ENCODE measurements around the gene FREM2. TPM values are rescaled to one million over a fixed set of nuclear protein-coding genes. Genes with fewer than 3 reads are reported as not detected.

The FREM2 gene
- total and polyA plus RNA-seq, 9 of the 15 experiments (the other 6 are each of a cell fraction or from before 2014, with no cell fraction given): under 0.01 to 0.02 TPM; not detected in 7

GRCh38 chr13:38657191-38657590 is 29.7 kb upstream of the FREM2 start:
- Histone ChIP-seq H3K4me2 (ENCODE audit: insufficient read depth, low read length) (no peak overlapping the region), H3K9me3 (replicated peaks; ENCODE audit: control insufficient read depth, insufficient read depth, low read depth, low read length) (no peaks in the 10 kb centered on the region), H4K20me1 (replicated peaks; ENCODE audit: control insufficient read depth, insufficient read depth, low read length) (no peaks in the 10 kb centered on the region), H3K4me1 (replicated peaks in 1 of 2; ENCODE audit: control insufficient read depth in 2 of 2, insufficient read depth in 2 of 2, low read length in 2 of 2) (no peaks in the 10 kb centered on the region), H3K9me1 (ENCODE audit: control insufficient read depth, insufficient read depth, low read length) (no peaks in the 10 kb centered on the region), H3K27ac (ENCODE audit: extremely low read depth, low read depth, low read length) (no peak overlapping the region), H3K27me3 (ENCODE audit: control insufficient read depth in 2 of 2, insufficient read depth in 2 of 2, low read length in 2 of 2) (no peaks in the 10 kb centered on the region), H2AFZ (ENCODE audit: low read depth, low read length) (no peak overlapping the region), H3K36me3 (ENCODE audit: control insufficient read depth, insufficient read depth, low read length) (no peaks in the 10 kb centered on the region), H3K79me2 (ENCODE audit: control insufficient read depth, insufficient read depth, low read length) (no peaks in the 10 kb centered on the region), H3K9ac (ENCODE audit: insufficient read depth in 1 of 2, low read depth in 2 of 2, low read length in 2 of 2) (no peak overlapping the region), H3K4me3 (no peak overlapping the region)
- intact Hi-C loops (cut with micrococcal nuclease): no loop called here
- no peak for ATAC-seq
- WGBS (ENCODE audit: insufficient coverage, low coverage, missing lambda C conversion rate): no CpG with 5 or more reads among the region's 1 CpG
- no TSS peak for BruUV-seq (replicated peaks)
- in situ Hi-C loops (cut with MboI): no loop called here
- DNase-seq (ENCODE audit: extremely low read depth in 1 of 4, low spot score in 3 of 4): no peak
- ChIA-PET POLR2A (no interaction called here), CTCF (ENCODE audit: low intra/inter-chr PET ratio) (no interaction called here)
- FAIRE-seq: no peak
- TF ChIP-seq STAT5A (IDR thresholded peaks at IDR 0.05; ENCODE audit: borderline replicate concordance, low read length): no peak
- no peak for TF ChIP-seq NELFE (IDR thresholded peaks at IDR 0.05; ENCODE audit: insufficient read depth, insufficient read length)
- no peak for TF ChIP-seq SNIP1 (IDR thresholded peaks at IDR 0.05; ENCODE audit: low read depth)
- TF ChIP-seq, protein P1, sequence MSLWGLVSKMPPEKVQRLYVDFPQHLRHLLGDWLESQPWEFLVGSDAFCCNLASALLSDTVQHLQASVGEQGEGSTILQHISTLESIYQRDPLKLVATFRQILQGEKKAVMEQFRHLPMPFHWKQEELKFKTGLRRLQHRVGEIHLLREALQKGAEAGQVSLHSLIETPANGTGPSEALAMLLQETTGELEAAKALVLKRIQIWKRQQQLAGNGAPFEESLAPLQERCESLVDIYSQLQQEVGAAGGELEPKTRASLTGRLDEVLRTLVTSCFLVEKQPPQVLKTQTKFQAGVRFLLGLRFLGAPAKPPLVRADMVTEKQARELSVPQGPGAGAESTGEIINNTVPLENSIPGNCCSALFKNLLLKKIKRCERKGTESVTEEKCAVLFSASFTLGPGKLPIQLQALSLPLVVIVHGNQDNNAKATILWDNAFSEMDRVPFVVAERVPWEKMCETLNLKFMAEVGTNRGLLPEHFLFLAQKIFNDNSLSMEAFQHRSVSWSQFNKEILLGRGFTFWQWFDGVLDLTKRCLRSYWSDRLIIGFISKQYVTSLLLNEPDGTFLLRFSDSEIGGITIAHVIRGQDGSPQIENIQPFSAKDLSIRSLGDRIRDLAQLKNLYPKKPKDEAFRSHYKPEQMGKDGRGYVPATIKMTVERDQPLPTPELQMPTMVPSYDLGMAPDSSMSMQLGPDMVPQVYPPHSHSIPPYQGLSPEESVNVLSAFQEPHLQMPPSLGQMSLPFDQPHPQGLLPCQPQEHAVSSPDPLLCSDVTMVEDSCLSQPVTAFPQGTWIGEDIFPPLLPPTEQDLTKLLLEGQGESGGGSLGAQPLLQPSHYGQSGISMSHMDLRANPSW (CRISPR knock-in tag; IDR thresholded peaks at IDR 0.05): no peak
- no peak for TF ChIP-seq ARID3B (CRISPR knock-in tag; IDR thresholded peaks at IDR 0.05; ENCODE audit: borderline replicate concordance)
- TF ChIP-seq, protein P2, sequence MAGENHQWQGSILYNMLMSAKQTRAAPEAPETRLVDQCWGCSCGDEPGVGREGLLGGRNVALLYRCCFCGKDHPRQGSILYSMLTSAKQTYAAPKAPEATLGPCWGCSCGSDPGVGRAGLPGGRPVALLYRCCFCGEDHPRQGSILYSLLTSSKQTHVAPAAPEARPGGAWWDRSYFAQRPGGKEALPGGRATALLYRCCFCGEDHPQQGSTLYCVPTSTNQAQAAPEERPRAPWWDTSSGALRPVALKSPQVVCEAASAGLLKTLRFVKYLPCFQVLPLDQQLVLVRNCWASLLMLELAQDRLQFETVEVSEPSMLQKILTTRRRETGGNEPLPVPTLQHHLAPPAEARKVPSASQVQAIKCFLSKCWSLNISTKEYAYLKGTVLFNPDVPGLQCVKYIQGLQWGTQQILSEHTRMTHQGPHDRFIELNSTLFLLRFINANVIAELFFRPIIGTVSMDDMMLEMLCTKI (IDR thresholded peaks at IDR 0.05; ENCODE audit: partially characterized antibody): no peak
- no peak for TF ChIP-seq KHSRP (IDR thresholded peaks at IDR 0.05)
- TF ChIP-seq FOXM1 (IDR thresholded peaks at IDR 0.05; ENCODE audit: low read depth): no peak
- TF ChIP-seq FOXM1 (CRISPR knock-in tag; IDR thresholded peaks at IDR 0.05; ENCODE audit: low read depth): no peak
- no peak for TF ChIP-seq CEBPG (CRISPR knock-in tag; IDR thresholded peaks at IDR 0.05)
- TF ChIP-seq CEBPG (tag; conservative IDR thresholded peaks at IDR 0.05 in 1 of 2, IDR thresholded peaks at IDR 0.05 in 1 of 2): no peak
- TF ChIP-seq ZNF507 (tag; conservative IDR thresholded peaks at IDR 0.05): no peak
- no peak for TF ChIP-seq HNRNPH1 (optimal IDR thresholded peaks at IDR 0.05; ENCODE audit: low read depth, low read length)
- TF ChIP-seq MAFF (IDR thresholded peaks at IDR 0.05; ENCODE audit: low read length): no peak
- no peak for TF ChIP-seq PRMT5 (CRISPR knock-in tag; IDR thresholded peaks at IDR 0.05)
- TF ChIP-seq HDAC6 (IDR thresholded peaks at IDR 0.05; ENCODE audit: low read depth, low read length): no peak
- TF ChIP-seq ZNF57 (CRISPR knock-in tag; IDR thresholded peaks at IDR 0.05): no peak
- no peak for TF ChIP-seq KLF1 (tag; IDR thresholded peaks at IDR 0.05)
